T-helper 1 cell treated with Interleukin-12 subunit alpha and Interleukin-12 subunit beta and Interleukin-4 antibody, amounts not matched to agents 30 μg/mL and 1 μg/mL, for 36 hours (primary cell): ENCODE data around the gene HSPA8.

ENCODE experiments used
- H3K27ac Mint-ChIP-seq: one replicate; pipeline ENCODE4 v1.8.0; 2021; ENCODE audit warnings: mild to moderate bottlenecking, mixed read lengths
- H3K27me3 Mint-ChIP-seq: one replicate; pipeline ENCODE4 v1.8.0; 2021; ENCODE audit warnings: low read depth, mixed read lengths
- H3K36me3 Mint-ChIP-seq: one replicate; pipeline ENCODE4 v1.8.0; 2021; ENCODE audit warnings: low read depth, mixed read lengths
- H3K4me1 Mint-ChIP-seq: one replicate; pipeline ENCODE4 v1.8.0; 2021; ENCODE audit warnings: low read depth, mixed read lengths
- H3K4me3 Mint-ChIP-seq: one replicate; pipeline ENCODE4 v1.8.0; 2021; ENCODE audit warnings: mild to moderate bottlenecking, moderate library complexity, mixed read lengths
- H3K9me3 Mint-ChIP-seq: one replicate; pipeline ENCODE4 v1.8.0; 2021; ENCODE audit warnings: mixed read lengths

The HSPA8 gene

GRCh38 chr11:123085497-123085896 lies 23.6 kb upstream of the HSPA8 start:
- Mint-ChIP-seq H3K4me3 (no peak overlapping the region), H3K4me1 (peaks cover 42% of the 10 kb centered on the region), H3K9me3 (peaks cover 3% of the 10 kb centered on the region), H3K36me3 (peaks cover 10% of the 10 kb centered on the region), H3K27ac (no peak overlapping the region), H3K27me3 (no peaks in the 10 kb centered on the region)

GRCh38 chr11:123084454-123084853 lies 22.5 kb upstream of the HSPA8 start:
- Mint-ChIP-seq H3K27ac (peak overlapping the region; percentile 41), H3K36me3 (peaks cover 10% of the 10 kb centered on the region), H3K9me3 (peaks cover 3% of the 10 kb centered on the region), H3K27me3 (no peaks in the 10 kb centered on the region), H3K4me1 (peaks cover 47% of the 10 kb centered on the region), H3K4me3 (no peak overlapping the region)

GRCh38 chr11:123083623-123084029 lies 21.7 kb upstream of the HSPA8 start:
- Mint-ChIP-seq H3K4me3 (peak overlapping the region; percentile 82), H3K27me3 (no peaks in the 10 kb centered on the region), H3K4me1 (peaks cover 44% of the 10 kb centered on the region), H3K36me3 (peaks cover 10% of the 10 kb centered on the region), H3K27ac (peak overlapping the region; percentile 93), H3K9me3 (peaks cover 3% of the 10 kb centered on the region)

GRCh38 chr11:123082977-123083376 lies 21.0 kb upstream of the HSPA8 start:
- Mint-ChIP-seq H3K4me3 (peak overlapping the region; percentile 82), H3K4me1 (peaks cover 39% of the 10 kb centered on the region), H3K9me3 (peaks cover 3% of the 10 kb centered on the region), H3K27me3 (no peaks in the 10 kb centered on the region), H3K27ac (peak overlapping the region; percentile 93), H3K36me3 (peaks cover 10% of the 10 kb centered on the region)

GRCh38 chr11:123080015-123080414 lies 18.1 kb upstream of the HSPA8 start:
- Mint-ChIP-seq H3K9me3 (peaks cover 3% of the 10 kb centered on the region), H3K4me1 (peaks cover 29% of the 10 kb centered on the region), H3K27ac (peak overlapping the region; percentile 45), H3K4me3 (no peak overlapping the region), H3K27me3 (no peaks in the 10 kb centered on the region), H3K36me3 (peaks cover 13% of the 10 kb centered on the region)

- no peak overlapping the region for H3K4me3 Mint-ChIP-seq
- H3K36me3 Mint-ChIP-seq, result peaks cover 8% of the 10 kb centered on the region
- no peaks in the 10 kb centered on the region for H3K27me3 Mint-ChIP-seq
- no peaks in the 10 kb centered on the region for H3K9me3 Mint-ChIP-seq
- no peak overlapping the region for H3K27ac Mint-ChIP-seq
- peaks cover 27% of the 10 kb centered on the region for H3K4me1 Mint-ChIP-seq
Observed at GRCh38 chr11:123076484-123076883, 14.5 kb upstream of the HSPA8 start.

GRCh38 chr11:123073343-123074057 lies 11.6 kb upstream of the HSPA8 start:
- Mint-ChIP-seq H3K4me1 (peaks cover 48% of the 10 kb centered on the region), H3K27ac (peak overlapping the region; percentile 60)

GRCh38 chr11:123072762-123073161 lies 10.8 kb upstream of the HSPA8 start:
- H3K27ac Mint-ChIP-seq, result peak overlapping the region; percentile 28
- peaks cover 51% of the 10 kb centered on the region for H3K4me1 Mint-ChIP-seq
- no peaks in the 10 kb centered on the region for H3K9me3 Mint-ChIP-seq
- H3K4me3 Mint-ChIP-seq, result no peak overlapping the region
- peaks cover 11% of the 10 kb centered on the region for H3K36me3 Mint-ChIP-seq
- no peaks in the 10 kb centered on the region for H3K27me3 Mint-ChIP-seq

More at GRCh38 chr11:123073343-123074057, 11.6 kb upstream of the HSPA8 start:
- H3K27me3 Mint-ChIP-seq, result no peaks in the 10 kb centered on the region
- no peaks in the 10 kb centered on the region for H3K9me3 Mint-ChIP-seq
- peaks cover 10% of the 10 kb centered on the region for H3K36me3 Mint-ChIP-seq
- H3K4me3 Mint-ChIP-seq, result no peak overlapping the region

- Mint-ChIP-seq H3K36me3 (peaks cover 11% of the 10 kb centered on the region), H3K4me1 (peaks cover 51% of the 10 kb centered on the region), H3K4me3 (no peak overlapping the region), H3K27ac (peak overlapping the region; percentile 28), H3K27me3 (no peaks in the 10 kb centered on the region), H3K9me3 (no peaks in the 10 kb centered on the region)
Observed at GRCh38 chr11:123072332-123072761, 10.4 kb upstream of the HSPA8 start.

- Mint-ChIP-seq H3K9me3 (no peaks in the 10 kb centered on the region), H3K4me3 (peak overlapping the region; percentile 82), H3K27ac (peak overlapping the region; percentile 99), H3K4me1 (peaks cover 55% of the 10 kb centered on the region), H3K27me3 (no peaks in the 10 kb centered on the region), H3K36me3 (peaks cover 11% of the 10 kb centered on the region)
Observed at GRCh38 chr11:123069908-123070821, 8.2 kb upstream of the HSPA8 start.

GRCh38 chr11:123065621-123066020 lies 3.7 kb upstream of the HSPA8 start:
- Mint-ChIP-seq H3K27ac (peak overlapping the region; percentile 80), H3K4me1 (peaks cover 43% of the 10 kb centered on the region), H3K36me3 (peaks cover 28% of the 10 kb centered on the region), H3K27me3 (no peaks in the 10 kb centered on the region), H3K4me3 (no peak overlapping the region), H3K9me3 (no peaks in the 10 kb centered on the region)

GRCh38 chr11:123063826-123064657 lies 2.1 kb upstream of the HSPA8 start:
- peaks cover 42% of the 10 kb centered on the region for H3K4me1 Mint-ChIP-seq

GRCh38 chr11:123062892-123063825 lies 1.2 kb upstream of the HSPA8 start:
- peaks cover 41% of the 10 kb centered on the region for H3K4me1 Mint-ChIP-seq
- peak overlapping the region; percentile 99 for H3K4me3 Mint-ChIP-seq
- H3K27ac Mint-ChIP-seq, result peak overlapping the region; percentile 99
- peaks cover 50% of the 10 kb centered on the region for H3K36me3 Mint-ChIP-seq
- H3K9me3 Mint-ChIP-seq, result no peaks in the 10 kb centered on the region
- H3K27me3 Mint-ChIP-seq, result no peaks in the 10 kb centered on the region

More at GRCh38 chr11:123063826-123064657, 2.1 kb upstream of the HSPA8 start:
- Mint-ChIP-seq H3K4me3 (peak overlapping the region; percentile 99), H3K27me3 (no peaks in the 10 kb centered on the region), H3K36me3 (peaks cover 44% of the 10 kb centered on the region), H3K9me3 (no peaks in the 10 kb centered on the region), H3K27ac (peak overlapping the region; percentile 99)
